Activated CD8-positive, alpha-beta memory T cell treated with anti-CD3 and anti-CD28 coated beads, Interleukin-2, amount 50 U/mL, for 48 hours (primary cell): ENCODE results near the gene ASZ1.

Experiments
- DNase-seq: peaks from one replicate; pipeline ENCODE4 v3.0.0-alpha.2; 2020

The ASZ1 gene

DNA sequence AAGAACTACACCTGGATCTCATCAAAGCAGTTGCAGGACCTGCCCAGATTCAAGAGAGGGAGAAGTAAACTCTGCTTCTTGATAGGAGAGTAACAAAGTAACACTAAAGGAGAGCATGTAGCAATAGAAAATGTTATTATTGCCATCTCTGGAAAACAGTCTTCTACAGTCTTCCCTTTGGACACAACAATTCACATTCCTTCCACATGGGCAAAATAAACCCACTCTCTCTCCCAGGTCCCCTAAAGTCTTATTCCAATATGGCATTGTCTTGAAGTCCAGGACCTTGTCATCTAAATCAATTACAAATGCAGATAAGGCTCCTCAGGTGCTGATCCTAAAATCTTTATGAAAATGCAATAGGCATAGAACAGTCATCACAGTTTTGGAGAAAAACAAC lies 94.1 kb downstream of the ASZ1 start:
- no peak for DNase-seq

DNA sequence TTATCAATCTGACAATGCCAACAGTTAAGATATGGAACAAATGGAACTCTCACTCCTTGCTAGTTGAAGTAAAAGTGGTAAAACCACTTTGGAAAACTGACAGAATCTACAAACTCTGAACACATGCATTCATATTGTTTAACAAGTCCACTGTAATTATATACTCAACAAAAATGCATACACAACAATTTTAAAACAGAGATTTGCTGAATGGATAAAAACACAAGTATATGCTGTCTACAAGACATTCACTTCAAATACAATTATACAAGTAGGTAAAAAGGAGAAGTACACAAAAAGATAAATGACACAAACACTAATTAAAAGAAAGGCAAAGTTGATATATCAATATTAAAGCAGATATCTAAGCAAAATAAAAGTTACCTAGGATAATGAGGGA lies 95.3 kb downstream of the ASZ1 start:
- DNase-seq: no peak

DNA sequence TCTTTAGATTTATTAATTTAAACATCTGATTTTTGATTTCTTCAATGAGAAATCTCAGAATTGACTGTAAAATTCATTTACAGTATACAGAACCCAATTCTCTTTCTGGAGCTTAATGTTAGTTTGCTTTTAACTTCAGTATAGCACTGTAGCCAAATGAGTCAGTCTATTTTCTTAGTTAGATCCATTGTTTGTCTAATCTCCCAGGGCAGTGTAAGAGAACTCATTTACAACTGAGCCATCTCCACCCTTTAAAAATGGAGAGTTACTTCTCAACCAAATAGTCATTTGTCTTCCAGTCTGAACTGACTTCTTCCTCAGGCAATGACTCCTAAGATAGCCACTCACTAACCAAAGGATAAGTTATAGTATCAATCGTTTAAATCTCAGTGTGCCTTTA lies 101.5 kb downstream of the ASZ1 start:
- DNase-seq: no peak

DNA sequence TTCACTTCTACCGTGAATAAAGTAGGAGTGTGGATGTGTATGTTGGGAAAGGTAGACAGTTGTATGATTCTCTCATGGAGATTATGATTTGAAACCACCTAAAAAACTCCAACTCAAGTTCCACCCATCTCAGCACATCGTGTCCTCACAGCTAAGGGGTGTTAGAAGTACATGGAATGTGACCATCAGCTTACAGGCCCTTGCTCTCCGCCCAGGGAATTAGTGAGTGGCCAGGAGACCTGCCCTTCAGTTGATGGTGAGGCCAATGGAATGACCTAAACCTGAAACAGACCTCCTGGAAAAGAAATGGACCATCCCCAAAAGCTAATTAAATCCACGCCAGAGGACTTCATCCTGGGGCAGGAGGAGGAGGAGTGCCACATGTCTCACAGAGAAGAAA lies 102.3 kb downstream of the ASZ1 start:
- DNase-seq: no peak

DNA sequence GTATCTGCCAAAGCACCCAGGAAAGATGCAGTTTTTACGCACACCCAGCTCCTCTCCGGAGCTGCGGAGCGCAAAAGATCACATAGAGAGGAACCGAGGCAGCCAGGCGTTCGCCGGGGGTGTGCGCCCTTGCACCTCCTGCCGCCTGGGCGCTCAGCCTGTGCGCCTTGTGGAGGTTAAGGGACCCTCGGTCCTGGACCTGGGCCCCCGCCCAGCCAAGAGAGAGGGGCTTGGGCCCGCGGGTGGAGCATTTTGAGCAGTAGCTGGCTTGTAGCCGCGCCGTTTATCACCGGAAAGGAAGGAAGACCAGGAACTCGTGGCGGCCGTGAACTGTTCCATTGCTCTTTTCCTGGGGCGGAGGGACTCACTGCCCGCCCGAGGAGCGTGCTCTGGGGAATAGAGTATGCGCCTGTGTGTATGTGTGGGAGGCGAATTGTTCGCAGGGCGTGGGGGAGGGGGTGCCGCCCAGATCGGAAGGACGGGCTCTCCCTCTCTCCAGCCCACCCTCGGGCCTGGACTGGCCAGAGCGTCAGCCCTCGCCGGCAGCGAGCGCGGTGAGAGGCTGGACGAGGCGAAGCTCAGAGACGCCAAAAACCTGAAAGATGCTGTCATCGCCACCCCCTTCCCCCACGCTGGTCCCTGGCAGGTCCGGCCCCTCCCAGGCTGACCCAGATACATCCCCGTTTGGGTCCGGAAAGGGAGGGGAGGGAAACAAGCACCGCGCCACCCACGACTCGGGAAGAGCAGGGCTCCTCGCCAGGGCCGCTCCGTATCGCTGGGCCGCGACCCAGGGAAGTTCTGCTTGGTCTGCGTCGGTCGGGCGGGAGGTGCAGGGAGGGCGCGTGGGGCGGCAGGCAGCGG lies 103.2 kb downstream of the ASZ1 start:
- DNase-seq: no peak

DNA sequence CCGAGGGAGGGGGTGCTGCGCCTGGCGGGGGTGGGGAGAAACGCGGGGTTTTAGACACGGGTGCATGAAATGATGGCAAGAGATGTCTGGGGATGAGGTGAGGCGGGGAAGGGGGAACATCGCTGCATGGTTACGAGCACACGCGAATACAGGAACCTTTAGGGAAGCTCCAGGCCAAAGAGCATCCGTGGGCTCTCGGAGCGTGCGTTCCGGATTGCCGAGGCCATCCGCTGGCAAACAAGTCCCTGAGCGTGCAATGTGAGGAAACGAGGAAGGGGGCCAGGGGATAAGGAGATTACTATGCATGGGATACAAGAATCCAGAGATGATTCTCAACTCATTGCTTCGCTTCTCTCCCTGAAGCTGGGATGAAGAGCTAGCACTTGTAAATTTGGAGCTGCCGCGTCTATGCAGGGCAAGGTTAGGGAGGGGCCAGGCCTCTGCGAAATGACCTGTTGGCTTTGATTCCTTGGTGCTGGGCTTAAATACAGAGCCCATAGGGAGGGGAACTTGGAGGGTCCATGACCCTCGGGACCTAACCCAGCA lies 103.9 kb downstream of the ASZ1 start:
- DNase-seq: no peak

DNA sequence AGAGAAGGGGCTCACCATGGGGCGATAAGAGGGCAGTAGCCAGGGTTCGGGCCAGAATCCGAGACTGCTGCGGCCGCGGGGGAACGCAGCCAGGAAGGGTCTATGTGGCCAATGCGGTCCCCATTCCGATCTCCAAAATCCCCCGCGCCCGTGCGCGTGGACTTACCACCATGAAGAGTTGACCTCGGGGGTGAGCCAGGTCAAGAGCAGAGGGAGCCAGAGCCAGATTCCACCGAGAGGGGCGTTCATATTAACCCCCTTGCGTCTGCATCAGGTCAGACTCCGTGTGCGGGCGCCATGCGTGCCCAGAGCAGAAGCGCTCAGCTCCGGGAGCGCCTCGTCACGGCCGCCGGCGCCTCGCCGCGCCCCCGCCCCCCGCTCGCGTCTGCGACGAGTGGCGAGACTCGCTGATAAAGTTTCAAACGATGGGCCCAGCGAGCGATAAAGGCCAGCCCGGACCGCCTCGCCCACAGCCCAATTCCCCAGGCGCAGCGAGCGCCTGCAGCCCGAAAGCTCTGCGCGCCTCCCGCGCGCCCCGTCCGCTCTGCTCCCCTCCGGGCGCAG lies 104.5 kb downstream of the ASZ1 start, which contains the start of gene WNT2:
TSS of gene WNT2 (minus strand) at position 318 of the 564 bp plus-strand sequence. CDS start at position 249, 69 bp downstream.
- no peak for DNase-seq

DNA sequence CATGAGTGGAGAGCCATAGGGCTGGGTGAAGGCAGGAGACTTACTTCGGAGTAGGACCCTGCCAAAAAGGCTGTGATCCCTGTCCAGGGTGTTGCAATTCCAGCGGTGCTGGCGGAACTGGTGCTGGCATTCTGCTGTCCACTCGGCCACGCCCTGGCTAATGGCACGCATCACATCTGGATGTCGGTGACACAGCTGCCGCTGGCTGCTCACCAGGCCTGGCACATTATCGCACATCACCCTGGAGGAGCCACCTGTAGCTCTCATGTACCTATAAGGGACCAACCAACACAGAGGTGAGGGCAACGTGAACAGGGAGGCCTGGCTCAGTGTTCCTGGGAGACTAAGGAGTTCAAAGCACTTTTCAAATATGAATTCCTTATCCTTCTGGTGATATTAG lies 106.8 kb downstream of the ASZ1 start:
- no peak for DNase-seq

DNA sequence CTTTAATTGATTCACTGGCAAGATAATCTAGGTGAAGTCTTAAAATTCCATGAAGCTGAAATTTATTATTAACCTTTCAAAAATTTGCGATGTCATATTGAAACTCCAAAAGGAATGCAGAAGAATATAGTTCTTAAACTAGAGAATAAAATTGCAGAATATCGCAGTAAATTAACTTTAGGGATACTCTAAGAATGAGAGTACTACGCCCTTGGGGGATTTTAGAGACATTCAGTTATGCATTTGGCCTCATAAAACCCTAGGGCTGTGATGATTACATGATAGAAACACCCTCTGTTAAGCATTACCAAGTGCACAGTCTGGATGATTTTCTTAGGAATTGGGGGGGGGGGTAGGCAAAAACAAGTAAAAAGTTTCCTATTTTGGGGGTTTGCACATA lies 108.1 kb downstream of the ASZ1 start:
- DNase-seq: no peak

DNA sequence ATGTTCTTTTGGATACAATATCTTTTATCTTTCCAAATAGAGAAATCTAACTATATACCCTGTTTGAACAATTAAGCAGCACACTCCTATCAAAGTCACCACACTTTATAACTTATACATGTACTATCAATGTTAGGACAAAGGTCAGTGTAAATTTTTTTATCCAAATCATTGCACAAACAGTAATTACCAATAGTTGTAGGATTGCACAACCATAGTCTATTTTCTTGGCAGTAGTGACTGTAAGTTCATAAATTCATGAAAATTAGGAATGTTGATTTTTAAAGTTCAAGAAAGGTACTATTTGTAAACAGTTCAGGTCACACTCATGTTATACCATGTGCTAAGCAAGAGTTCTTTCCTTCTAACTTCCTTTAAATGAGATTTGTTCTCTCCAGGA lies 113.7 kb downstream of the ASZ1 start:
- no peak for DNase-seq
